GM12891 (cell line): ENCODE data around the gene C11orf21.

Experiments used
- POLR2A ChIP-seq: IDR thresholded peaks from 2 replicates; pipeline ENCODE4 v1.6.1; 2011; ENCODE audit warnings: low read depth, low read length, control low read depth
- POLR2AphosphoS5 ChIP-seq: IDR thresholded peaks from 2 replicates; pipeline ENCODE4 v1.6.1; 2011; ENCODE audit warnings: low read depth, low read length, control low read depth
- POU2F2 ChIP-seq: IDR thresholded peaks from 2 replicates; pipeline ENCODE4 v1.6.1; 2011; ENCODE audit warnings: low read depth, mild to moderate bottlenecking, control low read depth, low read length, moderate library complexity
- SPI1 ChIP-seq: IDR thresholded peaks from 2 replicates; pipeline ENCODE4 v1.6.1; 2011; ENCODE audit warnings: low read depth, low read length, control low read depth
- TAF1 ChIP-seq: IDR thresholded peaks from 2 replicates; pipeline ENCODE4 v1.6.1; 2011; ENCODE audit warnings: low read depth, low read length, control low read depth

DNA sequence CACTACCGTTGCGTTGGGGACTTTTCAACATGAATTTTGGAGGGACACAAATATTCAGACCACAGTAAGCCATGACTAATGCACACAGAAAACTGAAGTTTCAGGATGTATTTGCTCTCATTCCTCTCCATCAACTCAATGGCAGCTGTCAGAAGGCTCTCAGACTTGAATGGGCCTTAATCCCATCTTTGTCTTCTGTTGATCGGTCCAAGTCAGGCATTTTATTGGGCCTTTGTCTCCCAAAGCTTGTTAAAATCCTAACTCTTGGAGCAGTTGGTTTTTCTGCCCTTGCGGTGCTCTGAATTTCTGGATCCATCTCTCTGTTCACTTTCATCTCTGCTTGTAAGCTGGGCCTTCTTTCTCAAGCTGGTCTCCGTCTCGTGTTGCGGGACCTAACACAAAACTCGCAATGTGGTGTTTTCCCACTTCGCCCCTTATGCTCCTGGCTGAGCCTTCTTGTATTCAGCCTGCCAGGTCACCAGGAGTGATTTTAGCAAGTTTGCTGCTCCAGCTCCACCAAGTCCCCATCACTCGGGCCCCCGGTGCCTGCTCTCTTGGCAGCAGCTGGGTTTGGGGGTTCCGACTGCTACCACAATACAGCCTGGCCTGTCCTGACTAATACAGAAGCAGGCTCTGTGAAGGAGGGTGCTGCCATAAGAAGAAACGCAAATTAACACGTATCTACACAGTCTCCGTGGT lies 27.1 kb upstream of the C11orf21 start:
- TF ChIP-seq POLR2A (no peak), POU2F2 (no peak), TAF1 (no peak), POLR2AphosphoS5 (no peak), SPI1 (no peak)
